Measurements from ENCODE around the gene FXYD2.

The FXYD2 gene

GRCh38 chr11:117831661-117832415 is 7.3 kb upstream of the FXYD2 start:
- H3K9me3 ChIP-seq (ENCODE audit: control insufficient read depth, insufficient read depth, low read length): no peaks in the 10 kb centered on the region
- H3K27me3 ChIP-seq (ENCODE audit: control insufficient read depth, insufficient read depth, low read length): no peaks in the 10 kb centered on the region
- peaks cover 4% of the 10 kb centered on the region for H3K4me1 ChIP-seq (ENCODE audit: control insufficient read depth, insufficient read depth, low read length)
- no peak overlapping the region for H3K9ac ChIP-seq (ENCODE audit: low read depth, low read length)
- no peaks in the 10 kb centered on the region for H3K36me3 ChIP-seq (ENCODE audit: control insufficient read depth, insufficient read depth, low read length)
- H3K4me3 ChIP-seq (ENCODE audit: low read depth, low read length): no peak overlapping the region

GRCh38 chr11:117830674-117831351 is 6.3 kb upstream of the FXYD2 start:
- no peaks in the 10 kb centered on the region for H3K27me3 ChIP-seq (ENCODE audit: control insufficient read depth, insufficient read depth, low read length)
- peaks cover 4% of the 10 kb centered on the region for H3K4me1 ChIP-seq (ENCODE audit: control insufficient read depth, insufficient read depth, low read length)
- no peaks in the 10 kb centered on the region for H3K9me3 ChIP-seq (ENCODE audit: control insufficient read depth, insufficient read depth, low read length)
- H3K4me3 ChIP-seq (ENCODE audit: low read depth, low read length): no peak overlapping the region
- H3K9ac ChIP-seq (ENCODE audit: low read depth, low read length): no peak overlapping the region
- H3K36me3 ChIP-seq (ENCODE audit: control insufficient read depth, insufficient read depth, low read length): no peaks in the 10 kb centered on the region

GRCh38 chr11:117830072-117830471 is 5.5 kb upstream of the FXYD2 start:
- Histone ChIP-seq H3K36me3 (ENCODE audit: control insufficient read depth, insufficient read depth, low read length) (no peaks in the 10 kb centered on the region), H3K4me1 (ENCODE audit: control insufficient read depth, insufficient read depth, low read length) (peaks cover 4% of the 10 kb centered on the region), H3K27me3 (ENCODE audit: control insufficient read depth, insufficient read depth, low read length) (no peaks in the 10 kb centered on the region), H3K9me3 (ENCODE audit: control insufficient read depth, insufficient read depth, low read length) (no peaks in the 10 kb centered on the region), H3K9ac (ENCODE audit: low read depth, low read length) (no peak overlapping the region), H3K4me3 (ENCODE audit: low read depth, low read length) (no peak overlapping the region)

GRCh38 chr11:117829369-117829725 is 4.8 kb upstream of the FXYD2 start:
- Histone ChIP-seq H3K9ac (ENCODE audit: low read depth, low read length) (no peak overlapping the region), H3K36me3 (ENCODE audit: control insufficient read depth, insufficient read depth, low read length) (no peaks in the 10 kb centered on the region), H3K27me3 (ENCODE audit: control insufficient read depth, insufficient read depth, low read length) (no peaks in the 10 kb centered on the region), H3K4me1 (ENCODE audit: control insufficient read depth, insufficient read depth, low read length) (peaks cover 4% of the 10 kb centered on the region), H3K9me3 (ENCODE audit: control insufficient read depth, insufficient read depth, low read length) (no peaks in the 10 kb centered on the region), H3K4me3 (ENCODE audit: low read depth, low read length) (no peak overlapping the region)

- H3K27me3 ChIP-seq (ENCODE audit: control insufficient read depth, insufficient read depth, low read length): no peaks in the 10 kb centered on the region
- peaks cover 6% of the 10 kb centered on the region for H3K4me1 ChIP-seq (ENCODE audit: control insufficient read depth, insufficient read depth, low read length)
- no peaks in the 10 kb centered on the region for H3K9me3 ChIP-seq (ENCODE audit: control insufficient read depth, insufficient read depth, low read length)
- H3K9ac ChIP-seq (ENCODE audit: low read depth, low read length): no peak overlapping the region
- no peaks in the 10 kb centered on the region for H3K36me3 ChIP-seq (ENCODE audit: control insufficient read depth, insufficient read depth, low read length)
- H3K4me3 ChIP-seq (ENCODE audit: low read depth, low read length): no peak overlapping the region
These were observed 4.2 kb upstream of the FXYD2 start for GRCh38 chr11:117828611-117829368.

GRCh38 chr11:117827521-117828511 is 3.3 kb upstream of the FXYD2 start:
- Histone ChIP-seq H3K9me3 (ENCODE audit: control insufficient read depth, insufficient read depth, low read length) (no peaks in the 10 kb centered on the region), H3K36me3 (ENCODE audit: control insufficient read depth, insufficient read depth, low read length) (no peaks in the 10 kb centered on the region), H3K9ac (ENCODE audit: low read depth, low read length) (no peak overlapping the region), H3K27me3 (ENCODE audit: control insufficient read depth, insufficient read depth, low read length) (no peaks in the 10 kb centered on the region), H3K4me1 (ENCODE audit: control insufficient read depth, insufficient read depth, low read length) (peaks cover 8% of the 10 kb centered on the region), H3K4me3 (ENCODE audit: low read depth, low read length) (no peak overlapping the region)

- Histone ChIP-seq H3K9ac (ENCODE audit: low read depth, low read length) (no peak overlapping the region), H3K27me3 (ENCODE audit: control insufficient read depth, insufficient read depth, low read length) (no peaks in the 10 kb centered on the region), H3K4me3 (ENCODE audit: low read depth, low read length) (no peak overlapping the region), H3K4me1 (ENCODE audit: control insufficient read depth, insufficient read depth, low read length) (peaks cover 8% of the 10 kb centered on the region), H3K9me3 (ENCODE audit: control insufficient read depth, insufficient read depth, low read length) (no peaks in the 10 kb centered on the region), H3K36me3 (ENCODE audit: control insufficient read depth, insufficient read depth, low read length) (no peaks in the 10 kb centered on the region)
These were observed 2.3 kb upstream of the FXYD2 start for GRCh38 chr11:117826832-117827231.

- Histone ChIP-seq H3K4me3 (ENCODE audit: low read depth, low read length) (no peak overlapping the region), H3K9ac (ENCODE audit: low read depth, low read length) (no peak overlapping the region), H3K9me3 (ENCODE audit: control insufficient read depth, insufficient read depth, low read length) (no peaks in the 10 kb centered on the region), H3K4me1 (ENCODE audit: control insufficient read depth, insufficient read depth, low read length) (peaks cover 10% of the 10 kb centered on the region), H3K36me3 (ENCODE audit: control insufficient read depth, insufficient read depth, low read length) (no peaks in the 10 kb centered on the region), H3K27me3 (ENCODE audit: control insufficient read depth, insufficient read depth, low read length) (no peaks in the 10 kb centered on the region)
These were observed 1.6 kb upstream of the FXYD2 start for GRCh38 chr11:117826190-117826570.

GRCh38 chr11:117825538-117826189 is 1.1 kb upstream of the FXYD2 start:
- Histone ChIP-seq H3K27me3 (ENCODE audit: control insufficient read depth, insufficient read depth, low read length) (no peaks in the 10 kb centered on the region), H3K4me3 (ENCODE audit: low read depth, low read length) (no peak overlapping the region), H3K9me3 (ENCODE audit: control insufficient read depth, insufficient read depth, low read length) (no peaks in the 10 kb centered on the region), H3K9ac (ENCODE audit: low read depth, low read length) (no peak overlapping the region), H3K36me3 (ENCODE audit: control insufficient read depth, insufficient read depth, low read length) (no peaks in the 10 kb centered on the region), H3K4me1 (ENCODE audit: control insufficient read depth, insufficient read depth, low read length) (peaks cover 6% of the 10 kb centered on the region)

GRCh38 chr11:117823946-117824420 is 561 bp downstream of the FXYD2 start:
- Histone ChIP-seq H3K9ac (ENCODE audit: low read depth, low read length) (no peak overlapping the region), H3K4me3 (ENCODE audit: low read depth, low read length) (no peak overlapping the region), H3K27me3 (ENCODE audit: control insufficient read depth, insufficient read depth, low read length) (no peaks in the 10 kb centered on the region), H3K9me3 (ENCODE audit: control insufficient read depth, insufficient read depth, low read length) (no peaks in the 10 kb centered on the region), H3K4me1 (ENCODE audit: control insufficient read depth, insufficient read depth, low read length) (peaks cover 9% of the 10 kb centered on the region), H3K36me3 (ENCODE audit: control insufficient read depth, insufficient read depth, low read length) (no peaks in the 10 kb centered on the region)
